Measurements from ENCODE around the gene CCHCR1.

The CCHCR1 gene

GRCh38 chr6:31132806-31133205, 24.8 kb downstream of the CCHCR1 start:
- Histone ChIP-seq H3K9me3 (ENCODE audit: control insufficient read depth in 5 of 5, low read length in 5 of 5) (no peaks in the 10 kb centered on the region), H3K27me3 (ENCODE audit: control insufficient read depth in 5 of 5, insufficient read depth in 4 of 5, low read length in 5 of 5) (no peaks in the 10 kb centered on the region), H3K4me1 (ENCODE audit: control insufficient read depth in 5 of 5, insufficient read depth in 5 of 5, low read length in 5 of 5) (peaks cover 0 to 5% (median 4%) of the 10 kb centered on the region in 5 donors), H3K4me3 (ENCODE audit: low read depth in 1 of 5, low read length in 5 of 5) (no peak overlapping the region), H3K27ac (ENCODE audit: low read depth, low read length) (no peak overlapping the region), H3K9ac (ENCODE audit: low read length in 5 of 5) (no peak overlapping the region), H3K36me3 (ENCODE audit: control insufficient read depth in 5 of 5, insufficient read depth in 5 of 5, low read length in 5 of 5) (no peaks in the 10 kb centered on the region)

GRCh38 chr6:31131595-31131994, 26.0 kb downstream of the CCHCR1 start:
- H3K27me3 ChIP-seq (ENCODE audit: control insufficient read depth in 5 of 5, insufficient read depth in 4 of 5, low read length in 5 of 5) = no peaks in the 10 kb centered on the region
- no peaks in the 10 kb centered on the region for H3K36me3 ChIP-seq (ENCODE audit: control insufficient read depth in 5 of 5, insufficient read depth in 5 of 5, low read length in 5 of 5)
- H3K4me3 ChIP-seq (ENCODE audit: low read depth in 1 of 5, low read length in 5 of 5) = no peak overlapping the region
- H3K4me1 ChIP-seq (ENCODE audit: control insufficient read depth in 5 of 5, insufficient read depth in 5 of 5, low read length in 5 of 5) = peaks cover 0 to 5% (median 0%) of the 10 kb centered on the region in 5 donors
- no peak overlapping the region for H3K27ac ChIP-seq (ENCODE audit: low read depth, low read length)
- H3K9me3 ChIP-seq (ENCODE audit: control insufficient read depth in 5 of 5, low read length in 5 of 5) = no peaks in the 10 kb centered on the region
- H3K9ac ChIP-seq (ENCODE audit: low read length in 5 of 5) = no peak overlapping the region

GRCh38 chr6:31130751-31131150, 26.9 kb downstream of the CCHCR1 start:
- peaks cover 0 to 14% (median 0%) of the 10 kb centered on the region in 5 donors for H3K4me1 ChIP-seq (ENCODE audit: control insufficient read depth in 5 of 5, insufficient read depth in 5 of 5, low read length in 5 of 5)
- no peaks in the 10 kb centered on the region for H3K9me3 ChIP-seq (ENCODE audit: control insufficient read depth in 5 of 5, low read length in 5 of 5)
- H3K36me3 ChIP-seq (ENCODE audit: control insufficient read depth in 5 of 5, insufficient read depth in 5 of 5, low read length in 5 of 5) = no peaks in the 10 kb centered on the region
- H3K9ac ChIP-seq (ENCODE audit: low read length in 5 of 5) = no peak overlapping the region
- H3K27me3 ChIP-seq (ENCODE audit: control insufficient read depth in 5 of 5, insufficient read depth in 4 of 5, low read length in 5 of 5) = no peaks in the 10 kb centered on the region
- no peak overlapping the region for H3K4me3 ChIP-seq (ENCODE audit: low read depth in 1 of 5, low read length in 5 of 5)
- H3K27ac ChIP-seq (ENCODE audit: low read depth, low read length) = no peak overlapping the region

- H3K27ac ChIP-seq (ENCODE audit: low read depth, low read length) = no peak overlapping the region
- H3K36me3 ChIP-seq (ENCODE audit: control insufficient read depth in 5 of 5, insufficient read depth in 5 of 5, low read length in 5 of 5) = no peaks in the 10 kb centered on the region
- H3K4me1 ChIP-seq (ENCODE audit: control insufficient read depth in 5 of 5, insufficient read depth in 5 of 5, low read length in 5 of 5) = peaks cover 0 to 28% (median 7%) of the 10 kb centered on the region in 5 donors
- no peaks in the 10 kb centered on the region for H3K27me3 ChIP-seq (ENCODE audit: control insufficient read depth in 5 of 5, insufficient read depth in 4 of 5, low read length in 5 of 5)
- no peak overlapping the region for H3K4me3 ChIP-seq (ENCODE audit: low read depth in 1 of 5, low read length in 5 of 5)
- H3K9ac ChIP-seq (ENCODE audit: low read length in 5 of 5) = no peak overlapping the region
- no peaks in the 10 kb centered on the region for H3K9me3 ChIP-seq (ENCODE audit: control insufficient read depth in 5 of 5, low read length in 5 of 5)
Observed at GRCh38 chr6:31129130-31129529, 28.5 kb downstream of the CCHCR1 start.

GRCh38 chr6:31128093-31128676, 29.4 kb downstream of the CCHCR1 start:
- Histone ChIP-seq H3K27me3 (ENCODE audit: control insufficient read depth in 5 of 5, insufficient read depth in 4 of 5, low read length in 5 of 5) (no peaks in the 10 kb centered on the region), H3K36me3 (ENCODE audit: control insufficient read depth in 5 of 5, insufficient read depth in 5 of 5, low read length in 5 of 5) (no peaks in the 10 kb centered on the region), H3K4me3 (ENCODE audit: low read depth in 1 of 5, low read length in 5 of 5) (no peak overlapping the region), H3K9ac (ENCODE audit: low read length in 5 of 5) (no peak overlapping the region), H3K4me1 (ENCODE audit: control insufficient read depth in 5 of 5, insufficient read depth in 5 of 5, low read length in 5 of 5) (peaks cover 0 to 35% (median 8%) of the 10 kb centered on the region in 5 donors), H3K27ac (ENCODE audit: low read depth, low read length) (no peak overlapping the region), H3K9me3 (ENCODE audit: control insufficient read depth in 5 of 5, low read length in 5 of 5) (no peaks in the 10 kb centered on the region)

- no peak overlapping the region for H3K9ac ChIP-seq (ENCODE audit: low read length in 5 of 5)
- no peak overlapping the region for H3K4me3 ChIP-seq (ENCODE audit: low read depth in 1 of 5, low read length in 5 of 5)
- peaks cover 0 to 45% (median 14%) of the 10 kb centered on the region in 5 donors for H3K4me1 ChIP-seq (ENCODE audit: control insufficient read depth in 5 of 5, insufficient read depth in 5 of 5, low read length in 5 of 5)
- no peaks in the 10 kb centered on the region for H3K27me3 ChIP-seq (ENCODE audit: control insufficient read depth in 5 of 5, insufficient read depth in 4 of 5, low read length in 5 of 5)
- H3K27ac ChIP-seq (ENCODE audit: low read depth, low read length) = no peak overlapping the region
- no peaks in the 10 kb centered on the region for H3K36me3 ChIP-seq (ENCODE audit: control insufficient read depth in 5 of 5, insufficient read depth in 5 of 5, low read length in 5 of 5)
- H3K9me3 ChIP-seq (ENCODE audit: control insufficient read depth in 5 of 5, low read length in 5 of 5) = no peaks in the 10 kb centered on the region
Observed at GRCh38 chr6:31126396-31127175, 31.0 kb downstream of the CCHCR1 start.

- no peak overlapping the region for H3K9ac ChIP-seq (ENCODE audit: low read length in 5 of 5)
- H3K27ac ChIP-seq (ENCODE audit: low read depth, low read length) = no peak overlapping the region
- H3K36me3 ChIP-seq (ENCODE audit: control insufficient read depth in 5 of 5, insufficient read depth in 5 of 5, low read length in 5 of 5) = no peaks in the 10 kb centered on the region
Observed at GRCh38 chr6:31125586-31126363, 31.8 kb downstream of the CCHCR1 start.

GRCh38 chr6:31125162-31125561, 32.4 kb downstream of the CCHCR1 start:
- Histone ChIP-seq H3K36me3 (ENCODE audit: control insufficient read depth in 5 of 5, insufficient read depth in 5 of 5, low read length in 5 of 5) (no peaks in the 10 kb centered on the region), H3K27me3 (ENCODE audit: control insufficient read depth in 5 of 5, insufficient read depth in 4 of 5, low read length in 5 of 5) (no peaks in the 10 kb centered on the region), H3K9ac (ENCODE audit: low read length in 5 of 5) (no peak overlapping the region), H3K9me3 (ENCODE audit: control insufficient read depth in 5 of 5, low read length in 5 of 5) (no peaks in the 10 kb centered on the region), H3K27ac (ENCODE audit: low read depth, low read length) (no peak overlapping the region), H3K4me1 (ENCODE audit: control insufficient read depth in 5 of 5, insufficient read depth in 5 of 5, low read length in 5 of 5) (peaks cover 0 to 45% (median 14%) of the 10 kb centered on the region in 5 donors), H3K4me3 (ENCODE audit: low read depth in 1 of 5, low read length in 5 of 5) (no peak overlapping the region)

More at GRCh38 chr6:31125586-31126363, 31.8 kb downstream of the CCHCR1 start:
- Histone ChIP-seq H3K27me3 (ENCODE audit: control insufficient read depth in 5 of 5, insufficient read depth in 4 of 5, low read length in 5 of 5) (no peaks in the 10 kb centered on the region), H3K4me1 (ENCODE audit: control insufficient read depth in 5 of 5, insufficient read depth in 5 of 5, low read length in 5 of 5) (peaks cover 0 to 45% (median 14%) of the 10 kb centered on the region in 5 donors), H3K9me3 (ENCODE audit: control insufficient read depth in 5 of 5, low read length in 5 of 5) (no peaks in the 10 kb centered on the region), H3K4me3 (ENCODE audit: low read depth in 1 of 5, low read length in 5 of 5) (no peak overlapping the region)

- H3K27ac ChIP-seq (ENCODE audit: low read depth, low read length) = peak overlapping the region; percentile 41
- peak overlapping the region in 1 of 5 donors; percentile 38 for H3K9ac ChIP-seq (ENCODE audit: low read length in 5 of 5)
- H3K4me3 ChIP-seq (ENCODE audit: low read depth in 1 of 5, low read length in 5 of 5) = peak overlapping the region in 1 of 5 donors; percentile 17
- peaks cover 0 to 50% (median 14%) of the 10 kb centered on the region in 5 donors for H3K4me1 ChIP-seq (ENCODE audit: control insufficient read depth in 5 of 5, insufficient read depth in 5 of 5, low read length in 5 of 5)
- no peaks in the 10 kb centered on the region for H3K36me3 ChIP-seq (ENCODE audit: control insufficient read depth in 5 of 5, insufficient read depth in 5 of 5, low read length in 5 of 5)
- peaks cover 0 to 3% (median 0%) of the 10 kb centered on the region in 5 donors for H3K27me3 ChIP-seq (ENCODE audit: control insufficient read depth in 5 of 5, insufficient read depth in 4 of 5, low read length in 5 of 5)
- no peaks in the 10 kb centered on the region for H3K9me3 ChIP-seq (ENCODE audit: control insufficient read depth in 5 of 5, low read length in 5 of 5)
Observed at GRCh38 chr6:31122791-31123706, 34.6 kb downstream of the CCHCR1 start.
